CD14-positive monocyte (primary cell): Measurements from ENCODE around the gene BTBD10. TPM values are rescaled to one million over a fixed set of nuclear protein-coding genes. Genes with fewer than 3 reads are reported as not detected.

Source experiments
- DNase-seq, 3 donors: peaks; one replicate each; pipeline ENCODE4 v3.0.0-alpha.2; 2011 to 2022
- H2AFZ ChIP-seq: 2 replicates; pipeline ENCODE4 v1.6.0; 2012; ENCODE audit warnings: mild to moderate bottlenecking, low read depth, low read length, inconsistent platforms; ENCODE audit not compliant: insufficient read depth, poor library complexity, severe bottlenecking
- H3K27ac ChIP-seq, 2 donors: 1 replicate in 1 of 2; 2 replicates in 1 of 2; pipeline ENCODE4 v1.5.1; 2012 to 2013; ENCODE audit warnings: low read length in 2 of 2, control low read depth in 1 of 2, inconsistent platforms in 1 of 2, low read depth in 1 of 2, mild to moderate bottlenecking in 1 of 2
- H3K27me3 ChIP-seq, 2 donors: one replicate each; pipeline versions ENCODE4 v1.6.0 to v1.6.1; 2011 to 2013; ENCODE audit warnings: low read length in 2 of 2; ENCODE audit not compliant: control insufficient read depth in 2 of 2, insufficient read depth in 2 of 2
- H3K36me3 ChIP-seq, 2 donors: replicated peaks in 1 of 2; 1 replicate in 1 of 2; 2 replicates in 1 of 2; pipeline versions ENCODE4 v1.5.1 to v1.6.1; 2012 to 2013; ENCODE audit warnings: low read length in 2 of 2, control low read depth in 1 of 2, inconsistent platforms in 1 of 2, mild to moderate bottlenecking in 1 of 2; ENCODE audit not compliant: insufficient read depth in 2 of 2, control insufficient read depth in 1 of 2
- H3K4me1 ChIP-seq, 2 donors: 1 replicate in 1 of 2; 2 replicates in 1 of 2; pipeline versions ENCODE4 v1.5.1 to v1.6.1; 2012 to 2013; ENCODE audit warnings: low read length in 2 of 2, control low read depth in 1 of 2, inconsistent platforms in 1 of 2, mild to moderate bottlenecking in 1 of 2, moderate library complexity in 1 of 2; ENCODE audit not compliant: insufficient read depth in 2 of 2, control insufficient read depth in 1 of 2
- H3K4me2 ChIP-seq: replicated peaks from 2 replicates; pipeline ENCODE3; 2012; ENCODE audit warnings: low read length, moderate library complexity, mild to moderate bottlenecking; ENCODE audit not compliant: poor library complexity, severe bottlenecking; ENCODE audit errors: extremely low read depth
- H3K4me3 ChIP-seq, 3 experiments: fragments of 200-600 bp in 1 of 3; sonication (generic) in 1 of 3; replicated peaks in 1 of 3; 1 replicate in 2 of 3; 2 replicates in 1 of 3; pipeline ENCODE4 v1.5.1; 2011 to 2013; ENCODE audit warnings: low read length in 3 of 3, mild to moderate bottlenecking in 3 of 3, control low read depth in 2 of 3, low read depth in 2 of 3, inconsistent platforms in 1 of 3, moderate library complexity in 1 of 3
- H3K79me2 ChIP-seq: 2 replicates; pipeline ENCODE4 v1.6.0; 2012; ENCODE audit warnings: mild to moderate bottlenecking, control low read depth, inconsistent platforms, low read length, moderate library complexity; ENCODE audit not compliant: insufficient read depth
- H3K9ac ChIP-seq: 2 replicates; pipeline ENCODE4 v1.6.0; 2017; ENCODE audit warnings: low read length, mild to moderate bottlenecking; ENCODE audit not compliant: insufficient read depth, poor library complexity, severe bottlenecking
- H3K9me3 ChIP-seq, 2 donors: replicated peaks in 1 of 2; 1 replicate in 1 of 2; 2 replicates in 1 of 2; pipeline versions ENCODE4 v1.5.1 to v1.6.1; 2012 to 2013; ENCODE audit warnings: low read length in 2 of 2, control low read depth in 1 of 2; ENCODE audit not compliant: control insufficient read depth in 1 of 2, insufficient read depth in 1 of 2
- H4K20me1 ChIP-seq: 2 replicates; pipeline ENCODE4 v1.6.0; 2012; ENCODE audit warnings: mild to moderate bottlenecking, low read length, control low read depth, moderate library complexity; ENCODE audit not compliant: insufficient read depth
- H3K27ac Mint-ChIP-seq, 7 donors: one replicate each; pipeline ENCODE4 v1.8.0; 2020; ENCODE audit warnings: mild to moderate bottlenecking in 7 of 7, mixed read lengths in 7 of 7, moderate library complexity in 6 of 7, inconsistent platforms in 2 of 7
- H3K27me3 Mint-ChIP-seq, 3 donors: one replicate each; pipeline ENCODE4 v1.8.0; 2021 to 2022; ENCODE audit warnings: low read depth in 3 of 3, mild to moderate bottlenecking in 3 of 3, mixed read lengths in 3 of 3, moderate library complexity in 3 of 3, inconsistent platforms in 1 of 3
- H3K36me3 Mint-ChIP-seq, 2 donors: one replicate each; pipeline ENCODE4 v1.8.0; 2020; ENCODE audit warnings: mixed read lengths in 2 of 2, inconsistent platforms in 1 of 2, mild to moderate bottlenecking in 1 of 2
- H3K4me1 Mint-ChIP-seq: one replicate; pipeline ENCODE4 v1.8.0; 2020; ENCODE audit warnings: mild to moderate bottlenecking, mixed read lengths
- H3K4me3 Mint-ChIP-seq, 2 donors: one replicate each; pipeline ENCODE4 v1.8.0; 2020; ENCODE audit warnings: mild to moderate bottlenecking in 2 of 2, mixed read lengths in 2 of 2, moderate library complexity in 1 of 2
- H3K9me3 Mint-ChIP-seq, 7 donors: one replicate each; pipeline ENCODE4 v1.8.0; 2020 to 2022; ENCODE audit warnings: mixed read lengths in 7 of 7, mild to moderate bottlenecking in 6 of 7, moderate library complexity in 6 of 7, inconsistent platforms in 2 of 7
- CTCF ChIP-seq: fragments of 200-600 bp; IDR thresholded peaks from one replicate; pipeline ENCODE4 v1.8.0; 2022; ENCODE audit warnings: antibody characterized with exemption, mild to moderate bottlenecking
- WGBS: methylation state at CpG from one replicate; pipeline ENCODE4 v1.1.5; 2013; ENCODE audit warnings: missing lambda C conversion rate; ENCODE audit not compliant: insufficient coverage; 5-methylcytosine and 5-hydroxymethylcytosine counted together
- intact Hi-C, 2 donors: fragments of 100-400 bp; cut with micrococcal nuclease; formaldehyde crosslinking; loops; one replicate each; pipeline versions ENCODE4 v1.15.0 to v1.15.1; 2023
- polyA plus RNA-seq, 3 donors: library from polyadenylated mRNA; depleted of rRNA in 1 of 3; unstranded in 2 of 3; stranded (reverse) in 1 of 3; fragments of 300-500 nt in 2 of 3; fragments of >200 nt in 1 of 3; fragmentation: Illumina TruSeq in 2 of 3; gene quantifications; 1 replicate in 2 of 3; 2 replicates in 1 of 3; pipeline ENCODE4 v1.2.3, GENCODE V29; 2012 to 2021

BTBD10 gene
- polyA plus RNA-seq, 3 donors: 9.6 to 19.8 (median 13.8) TPM

- 100% methylated on average over 1 of the region's 1 CpG for WGBS
- Mint-ChIP-seq H3K4me1 (no peaks in the 10 kb centered on the region), H3K27ac (no peak overlapping the region), H3K36me3 (no peaks in the 10 kb centered on the region), H3K27me3 (peaks cover 0 to 10% (median 8%) of the 10 kb centered on the region in 3 donors), H3K4me3 (no peak overlapping the region), H3K9me3 (peaks cover 0 to 3% (median 0%) of the 10 kb centered on the region in 7 donors)
- Histone ChIP-seq H3K79me2 (no peaks in the 10 kb centered on the region), H3K4me3 (no peak overlapping the region), H3K9me3 (no peaks in the 10 kb centered on the region), H3K4me2 (no peak overlapping the region), H3K36me3 (no peaks in the 10 kb centered on the region), H3K27ac (no peak overlapping the region), H3K9ac (no peak overlapping the region), H3K4me1 (no peaks in the 10 kb centered on the region), H4K20me1 (no peaks in the 10 kb centered on the region), H3K27me3 (peaks cover 0 to 3% of the 10 kb centered on the region in 2 donors), H2AFZ (no peak overlapping the region)
- no peak for DNase-seq
- no peak for TF ChIP-seq CTCF
- intact Hi-C loops: no loop called here
These were observed 39.5 kb upstream of the BTBD10 start for GRCh38 chr11:13502492-13502891.

GRCh38 chr11:13495929-13496328, 32.9 kb upstream of the BTBD10 start, which contains the start of gene PTH:
Gene PTH, minus strand, starts transcription at chr11:13495997. Its CDS starts 3,142 bp downstream, at chr11:13492855.
- Histone ChIP-seq H3K79me2 (no peaks in the 10 kb centered on the region), H3K27ac (no peak within 1 kb of the TSS), H3K36me3 (no peaks in the 10 kb centered on the region), H4K20me1 (no peaks in the 10 kb centered on the region), H2AFZ (no peak within 1 kb of the TSS), H3K4me2 (no peak within 1 kb of the TSS), H3K27me3 (peaks cover 0 to 3% of the 10 kb centered on the region in 2 donors), H3K4me3 (no peak within 1 kb of the TSS), H3K4me1 (no peaks in the 10 kb centered on the region), H3K9me3 (no peaks in the 10 kb centered on the region), H3K9ac (no peak within 1 kb of the TSS)
- intact Hi-C loops: no loop called here
- Mint-ChIP-seq H3K36me3 (no peaks in the 10 kb centered on the region), H3K9me3 (peaks cover 0 to 2% (median 0%) of the 10 kb centered on the region in 7 donors), H3K4me3 (no peak within 1 kb of the TSS), H3K27me3 (peaks cover 0 to 6% (median 4%) of the 10 kb centered on the region in 3 donors), H3K4me1 (no peaks in the 10 kb centered on the region), H3K27ac (no peak within 1 kb of the TSS)
- no CpG with 5 or more reads among the region's 3 CpGs for WGBS
- TF ChIP-seq CTCF: no peak
- DNase-seq: no peak
